Measurements from ENCODE around the gene RILPL2.
"Not testable (repeated sequence)": the region's sequence is repeated elsewhere in the genome, so short reads cannot be mapped to it uniquely, and the experiment has no call there.

DNA sequence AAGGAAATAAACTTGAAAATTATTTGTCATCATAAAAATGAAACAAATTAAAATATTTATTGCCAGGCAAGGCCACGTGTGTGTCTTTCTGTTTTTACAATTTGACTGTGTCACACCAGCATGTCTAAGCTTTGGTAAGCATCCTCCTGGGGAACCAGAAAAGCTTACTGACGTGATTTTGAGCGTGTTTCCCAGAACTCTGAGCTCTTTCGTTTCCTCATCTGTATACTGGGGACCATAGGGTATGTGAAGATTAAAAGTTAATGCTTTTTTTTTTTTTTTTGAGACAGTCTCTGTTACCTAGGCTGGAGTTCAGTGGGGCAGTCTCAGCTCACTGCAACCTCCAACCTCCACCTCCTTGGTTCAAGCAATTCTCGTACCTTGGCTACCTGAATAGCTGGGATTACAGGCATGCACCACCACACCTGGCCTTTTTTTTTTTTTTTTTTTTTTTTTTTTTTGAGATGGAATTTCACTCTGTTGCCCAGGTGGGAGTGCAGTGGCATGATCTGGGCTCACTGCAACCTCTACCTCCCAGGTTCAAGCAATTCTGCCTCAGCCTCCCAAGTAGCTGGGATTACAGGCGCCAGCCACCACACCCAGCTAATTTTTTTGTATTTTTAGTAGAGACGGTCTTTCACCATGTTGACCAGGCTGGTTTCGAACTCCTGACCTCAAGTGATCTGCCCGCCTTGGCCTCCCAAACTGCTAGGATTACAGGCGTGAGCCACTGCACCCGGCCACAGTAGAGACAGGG lies 27.0 kb downstream of the RILPL2 start:
- TF ChIP-seq, protein P1, sequence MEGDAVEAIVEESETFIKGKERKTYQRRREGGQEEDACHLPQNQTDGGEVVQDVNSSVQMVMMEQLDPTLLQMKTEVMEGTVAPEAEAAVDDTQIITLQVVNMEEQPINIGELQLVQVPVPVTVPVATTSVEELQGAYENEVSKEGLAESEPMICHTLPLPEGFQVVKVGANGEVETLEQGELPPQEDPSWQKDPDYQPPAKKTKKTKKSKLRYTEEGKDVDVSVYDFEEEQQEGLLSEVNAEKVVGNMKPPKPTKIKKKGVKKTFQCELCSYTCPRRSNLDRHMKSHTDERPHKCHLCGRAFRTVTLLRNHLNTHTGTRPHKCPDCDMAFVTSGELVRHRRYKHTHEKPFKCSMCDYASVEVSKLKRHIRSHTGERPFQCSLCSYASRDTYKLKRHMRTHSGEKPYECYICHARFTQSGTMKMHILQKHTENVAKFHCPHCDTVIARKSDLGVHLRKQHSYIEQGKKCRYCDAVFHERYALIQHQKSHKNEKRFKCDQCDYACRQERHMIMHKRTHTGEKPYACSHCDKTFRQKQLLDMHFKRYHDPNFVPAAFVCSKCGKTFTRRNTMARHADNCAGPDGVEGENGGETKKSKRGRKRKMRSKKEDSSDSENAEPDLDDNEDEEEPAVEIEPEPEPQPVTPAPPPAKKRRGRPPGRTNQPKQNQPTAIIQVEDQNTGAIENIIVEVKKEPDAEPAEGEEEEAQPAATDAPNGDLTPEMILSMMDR (IDR thresholded peaks at IDR 0.05) = not testable (repeated sequence)
- not testable (repeated sequence) for TF ChIP-seq POLR2A, POLR2AphosphoS5 (IDR thresholded peaks at IDR 0.05)

Measured in prostate gland (tissue), 2 donors.